Measurements from ENCODE around the gene ABCB8. TPM values are rescaled to one million over a fixed set of nuclear protein-coding genes. Genes with fewer than 3 reads are reported as not detected.

Gene ABCB8
- total and polyA plus RNA-seq, 9 of the 15 experiments (the other 6 are each of a cell fraction or from before 2014, with no cell fraction given) = 7.6 to 106 (median 36.3) TPM

- TF ChIP-seq ZNF518B (CRISPR knock-in tag; IDR thresholded peaks at IDR 0.05) (no peak), LCOR (CRISPR knock-in tag; IDR thresholded peaks at IDR 0.05) (no peak), DLX4 (CRISPR knock-in tag; IDR thresholded peaks at IDR 0.05) (no peak), ZNF436 (CRISPR knock-in tag; IDR thresholded peaks at IDR 0.05) (no peak), RBM17 (IDR thresholded peaks at IDR 0.05; ENCODE audit: borderline replicate concordance, low read depth, low read length) (no peak), TBL1XR1 (IDR thresholded peaks at IDR 0.05; ENCODE audit: low read length in 2 of 2) (no peak), SNRNP70 (optimal IDR thresholded peaks at IDR 0.05; ENCODE audit: low read depth, low read length) (no peak), SMARCE1 (IDR thresholded peaks at IDR 0.05) (no peak), ZNF592 (IDR thresholded peaks at IDR 0.05) (no peak), IRF2 (CRISPR knock-in tag; IDR thresholded peaks at IDR 0.05) (no peak), MAX (CRISPR knock-in tag; IDR thresholded peaks at IDR 0.05) (peak; percentile 75), HNRNPH1 (optimal IDR thresholded peaks at IDR 0.05; ENCODE audit: low read depth, low read length) (no peak), ZNF740 (CRISPR knock-in tag; IDR thresholded peaks at IDR 0.05) (no peak), ZNF740 (tag; IDR thresholded peaks at IDR 0.05) (no peak), GTF2F1 (IDR thresholded peaks at IDR 0.05; ENCODE audit: low read depth, low read length) (no peak), ARHGAP35 (IDR thresholded peaks at IDR 0.05; ENCODE audit: partially characterized antibody) (no peak), FUS (optimal IDR thresholded peaks at IDR 0.05; ENCODE audit: low read depth, low read length) (no peak), PHTF2 (CRISPR knock-in tag; IDR thresholded peaks at IDR 0.05) (no peak), FOXK1 (CRISPR knock-in tag; IDR thresholded peaks at IDR 0.05; ENCODE audit: borderline replicate concordance) (no peak), NR4A1 (CRISPR knock-in tag; IDR thresholded peaks at IDR 0.05) (no peak), NR4A1 (tag; IDR thresholded peaks at IDR 0.05) (no peak)
Measured at GRCh38 chr7:151056283-151056665, 28.0 kb downstream of the ABCB8 start (continued).

Data from K562 (cell line).